A549 (cell line): ENCODE measurements around the gene RIN2. TPM values are rescaled to one million over a fixed set of nuclear protein-coding genes. Genes with fewer than 3 reads are reported as not detected.

Source experiments
- ATAC-seq, 2 experiments: fragments of 200-7000 bp in 1 of 2; fragments of >200 bp in 1 of 2; cut with Nextera tagmentation in 1 of 2; cut with Tn5 transposase in 1 of 2; 3 replicates each; pipeline versions ENCODE4 v1.8.0 to v1.9.1; 2018 to 2020; ENCODE audit warnings: mild to moderate bottlenecking in 1 of 2, moderate library complexity in 1 of 2
- CTCF ChIA-PET: fragments of 300-600 bp; sonication (Branson Sonifier 250); formaldehyde crosslinking; extraction: SDS; loops from one replicate; lab custom pipeline; 2021; ENCODE audit warnings: antibody characterized with exemption, inconsistent platforms; lab: Yijun Ruan, JAX
- POLR2A ChIA-PET: fragments of 350-600 bp; formaldehyde crosslinking; extraction: SDS; loops from one replicate; lab custom pipeline; 2021; ENCODE audit warnings: antibody characterized with exemption, inconsistent platforms; lab: Yijun Ruan, JAX
- DNase-seq, 2 experiments: peaks; one replicate each; pipeline versions ENCODE4 v3.0.0 to v3.0.0-alpha.2; 2011 to 2016; ENCODE audit warnings: low read depth in 1 of 2, low spot score in 1 of 2
- FAIRE-seq: peaks from 2 replicates; lab custom pipeline; 2011; peaks lifted over from hg19 to GRCh38; lab: Jason Lieb, UNC
- H3K27ac ChIP-seq, 2 experiments: fragments of >200 bp; sonication (Bioruptor Twin); formaldehyde crosslinking; 3 replicates each; pipeline ENCODE4 v1.5.1; 2016 to 2017
- H3K4me1 ChIP-seq: fragments of >200 bp; sonication (Bioruptor Twin); formaldehyde crosslinking; 3 replicates; pipeline ENCODE4 v1.6.1; 2016
- H3K4me2 ChIP-seq: fragments of >200 bp; sonication (Bioruptor Twin); formaldehyde crosslinking; 3 replicates; pipeline ENCODE4 v1.6.1; 2016
- H3K4me3 ChIP-seq: fragments of >200 bp; sonication (Bioruptor Twin); formaldehyde crosslinking; 3 replicates; pipeline ENCODE4 v1.5.1; 2016
- H3K9me3 ChIP-seq: fragments of >200 bp; sonication (Bioruptor Twin); formaldehyde crosslinking; 3 replicates; pipeline ENCODE4 v1.6.1; 2016
- CBX2 ChIP-seq: fragments of 200-600 bp; sonication (generic); IDR thresholded peaks from 2 replicates; pipeline ENCODE4 v1.6.1; 2016; ENCODE audit warnings: low read depth, mild to moderate bottlenecking, borderline replicate concordance
- CHD2 ChIP-seq: fragments of 150-350 bp; IDR thresholded peaks from 2 replicates; pipeline ENCODE4 v1.6.1; 2014; ENCODE audit warnings: low read length; ENCODE audit not compliant: partially characterized antibody
- CHD4 ChIP-seq: fragments of 200-600 bp; sonication (generic); IDR thresholded peaks from 2 replicates; pipeline ENCODE4 v1.6.1; 2016; ENCODE audit warnings: antibody characterized with exemption, mild to moderate bottlenecking, borderline replicate concordance
- EHF ChIP-seq: fragments of 250-450 bp; sonication (Bioruptor Pico); IDR thresholded peaks from 2 replicates; pipeline ENCODE4 v1.5.0; 2020; ENCODE audit warnings: mild to moderate bottlenecking
- EHMT2 ChIP-seq: fragments of 200-600 bp; sonication (generic); IDR thresholded peaks from 2 replicates; pipeline ENCODE4 v1.6.1; 2016; ENCODE audit warnings: antibody characterized with exemption, low read depth, mild to moderate bottlenecking, moderate library complexity
- ESRRA ChIP-seq: fragments of 150-350 bp; IDR thresholded peaks from 2 replicates; pipeline ENCODE4 v1.6.1; 2014; ENCODE audit warnings: mild to moderate bottlenecking, low read length, borderline replicate concordance
- FOSB ChIP-seq: fragments of 250-450 bp; sonication (Bioruptor Pico); IDR thresholded peaks from 2 replicates; pipeline ENCODE4 v1.5.0; 2020; ENCODE audit warnings: mild to moderate bottlenecking, moderate library complexity
- FOSL2 ChIP-seq, 2 experiments: fragments of 450-650 bp in 1 of 2; fragments of >200 bp in 1 of 2; sonication (Bioruptor Twin) in 1 of 2; formaldehyde crosslinking; IDR thresholded peaks; 2 replicates each; pipeline versions ENCODE4 v1.5.0 to v1.6.1; 2016 to 2020; ENCODE audit warnings: mild to moderate bottlenecking in 1 of 2, moderate library complexity in 1 of 2
- FOXS1 ChIP-seq: fragments of 250-450 bp; sonication (Bioruptor Pico); IDR thresholded peaks from 2 replicates; pipeline ENCODE4 v1.5.0; 2020; ENCODE audit warnings: mild to moderate bottlenecking, moderate library complexity
- GATA3 ChIP-seq: IDR thresholded peaks from 2 replicates; pipeline ENCODE4 v1.6.1; 2012; ENCODE audit warnings: borderline replicate concordance
- HOXB13 ChIP-seq: fragments of 250-450 bp; sonication (Bioruptor Pico); IDR thresholded peaks from 2 replicates; pipeline ENCODE4 v1.5.0; 2020; ENCODE audit warnings: low read depth, mild to moderate bottlenecking, moderate library complexity
- JUN ChIP-seq, 2 experiments: fragments of >200 bp; sonication (Bioruptor Twin); formaldehyde crosslinking; IDR thresholded peaks; 2 replicates in 1 of 2; 3 replicates in 1 of 2; pipeline ENCODE4 v1.6.1; 2016 to 2017
- JUNB ChIP-seq: fragments of >200 bp; sonication (Bioruptor Twin); formaldehyde crosslinking; IDR thresholded peaks from 2 replicates; pipeline ENCODE4 v1.6.1; 2016
- MYC ChIP-seq: IDR thresholded peaks from 2 replicates; pipeline ENCODE4 v1.6.1; 2012; ENCODE audit warnings: mild to moderate bottlenecking, inconsistent platforms, low read length, improper control_type of control experiment, borderline replicate concordance
- NR3C1 ChIP-seq: fragments of >200 bp; sonication (Bioruptor Twin); formaldehyde crosslinking; IDR thresholded peaks from 3 replicates; pipeline ENCODE4 v1.6.1; 2017
- RAD21 ChIP-seq, 2 experiments: fragments of >200 bp in 1 of 2; sonication (Bioruptor Twin) in 1 of 2; formaldehyde crosslinking in 1 of 2; IDR thresholded peaks in 1 of 2; conservative IDR thresholded peaks in 1 of 2; 2 replicates in 1 of 2; 3 replicates in 1 of 2; pipeline ENCODE4 v1.6.1; 2012 to 2018; ENCODE audit warnings: inconsistent platforms in 1 of 2
- RCOR1 ChIP-seq: fragments of 150-350 bp; IDR thresholded peaks from 2 replicates; pipeline ENCODE4 v1.6.1; 2014; ENCODE audit warnings: antibody characterized with exemption, low read length, low read depth
- RNF2 ChIP-seq: fragments of 200-600 bp; sonication (generic); IDR thresholded peaks from 2 replicates; pipeline ENCODE4 v1.6.1; 2016; ENCODE audit warnings: low read depth, mild to moderate bottlenecking, antibody characterized with exemption, moderate library complexity, borderline replicate concordance
- TFCP2L1 ChIP-seq: fragments of 250-450 bp; sonication (Bioruptor Pico); IDR thresholded peaks from 2 replicates; pipeline ENCODE4 v1.5.0; 2021; ENCODE audit warnings: mild to moderate bottlenecking
- TP53 ChIP-seq: fragments of 250-450 bp; sonication (Bioruptor Pico); IDR thresholded peaks from 2 replicates; pipeline ENCODE4 v1.5.0; 2021; ENCODE audit warnings: mild to moderate bottlenecking, moderate library complexity
- ZFP36 ChIP-seq: fragments of 450-650 bp; IDR thresholded peaks from 2 replicates; pipeline ENCODE4 v1.6.1; 2014; ENCODE audit warnings: borderline replicate concordance; ENCODE audit not compliant: partially characterized antibody
- ZNF302 ChIP-seq: fragments of 250-450 bp; sonication (Bioruptor Pico); IDR thresholded peaks from 2 replicates; pipeline ENCODE4 v1.9.0; 2021; ENCODE audit warnings: inconsistent platforms, mild to moderate bottlenecking, moderate library complexity
- WGBS: methylation state at CpG from one replicate; pipeline ENCODE4 v1.1.6; 2017; ENCODE audit errors: missing lambda C conversion rate; 5-methylcytosine and 5-hydroxymethylcytosine counted together
- polyA plus RNA-seq, 4 experiments: library from polyadenylated mRNA; depleted of rRNA in 3 of 4; stranded (reverse); fragments of >200 nt; fragmentation: RNase III in 1 of 4; extraction: RNeasy Plus Mini Kit Qiagen cat#74134 plus additional on column Dnase treatment in 1 of 4; gene quantifications; 2 replicates in 3 of 4; 3 replicates in 1 of 4; pipeline ENCODE4 v1.2.3, GENCODE V29; 2011 to 2017
- TF ChIP-seq, protein P1 (sequence below): IDR thresholded peaks from 2 replicates; pipeline ENCODE4 v1.6.1; 2012; ENCODE audit warnings: low read depth, borderline replicate concordance
- TF ChIP-seq, protein P2 (sequence below): IDR thresholded peaks from 2 replicates; pipeline ENCODE4 v1.6.1; 2012
- TF ChIP-seq, protein P3 (sequence below): fragments of 450-650 bp; IDR thresholded peaks from 2 replicates; pipeline ENCODE4 v1.6.1; 2014; ENCODE audit warnings: antibody characterized with exemption

Gene RIN2
- polyA plus RNA-seq, 2 of the 4 experiments (the other 2 are of a cell fraction): 22.4 to 34.7 TPM

DNA sequence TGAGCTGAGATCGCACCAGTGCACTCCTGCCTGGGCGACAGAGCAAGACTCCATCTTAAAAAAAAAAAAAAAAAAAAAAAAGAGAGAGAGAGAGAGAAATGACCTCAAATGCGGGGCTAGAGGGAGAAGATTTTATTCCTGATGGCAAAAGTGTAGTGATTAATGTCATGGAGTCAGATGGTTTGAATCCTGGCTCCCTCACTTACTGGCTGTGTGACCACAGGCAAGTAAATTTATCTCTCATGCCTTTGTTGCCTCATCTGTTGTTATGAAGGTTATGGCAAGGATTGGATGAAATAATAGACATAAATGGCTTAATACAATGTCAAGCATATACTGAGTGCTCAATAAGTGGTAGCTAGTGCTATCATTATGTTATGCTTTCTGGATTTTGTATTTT lies 29.3 kb downstream of the RIN2 start:
- Histone ChIP-seq H3K27ac (no peak overlapping the region), H3K4me3 (no peak overlapping the region), H3K9me3 (peaks cover 18% of the 10 kb centered on the region), H3K4me2 (no peak overlapping the region), H3K4me1 (peaks cover 35% of the 10 kb centered on the region)
- TF ChIP-seq FOSL2 (IDR thresholded peaks at IDR 0.05) (no peak), FOSL2 (CRISPR knock-in tag; IDR thresholded peaks at IDR 0.05) (no peak), ZFP36 (no peak), RCOR1 (no peak), RNF2 (no peak), TP53 (CRISPR knock-in tag) (no peak), NR3C1 (no peak), CHD2 (no peak), EHF (CRISPR knock-in tag) (no peak), ZNF302 (CRISPR knock-in tag) (no peak), ESRRA (no peak), GATA3 (no peak), MYC (no peak)
- TF ChIP-seq, protein P1, sequence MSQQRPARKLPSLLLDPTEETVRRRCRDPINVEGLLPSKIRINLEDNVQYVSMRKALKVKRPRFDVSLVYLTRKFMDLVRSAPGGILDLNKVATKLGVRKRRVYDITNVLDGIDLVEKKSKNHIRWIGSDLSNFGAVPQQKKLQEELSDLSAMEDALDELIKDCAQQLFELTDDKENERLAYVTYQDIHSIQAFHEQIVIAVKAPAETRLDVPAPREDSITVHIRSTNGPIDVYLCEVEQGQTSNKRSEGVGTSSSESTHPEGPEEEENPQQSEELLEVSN: no peak
- ATAC-seq (no peak), FAIRE-seq (no peak), DNase-seq (no peak)
- WGBS: 96% methylated on average over 3 of the region's 3 CpGs
- ChIA-PET POLR2A (interaction anchor here (2.6 to 4.9 kb wide), 2 partner anchors 98 to 189 kb away, joined by 21 to 23 read pairs; no protein-coding TSS in a partner anchor), CTCF (interaction anchor here (1.1 to 6.8 kb wide), 15 partner anchors 10 to 229 kb away, joined by 3 to 130 read pairs (median 20); no protein-coding TSS in a partner anchor)

DNA sequence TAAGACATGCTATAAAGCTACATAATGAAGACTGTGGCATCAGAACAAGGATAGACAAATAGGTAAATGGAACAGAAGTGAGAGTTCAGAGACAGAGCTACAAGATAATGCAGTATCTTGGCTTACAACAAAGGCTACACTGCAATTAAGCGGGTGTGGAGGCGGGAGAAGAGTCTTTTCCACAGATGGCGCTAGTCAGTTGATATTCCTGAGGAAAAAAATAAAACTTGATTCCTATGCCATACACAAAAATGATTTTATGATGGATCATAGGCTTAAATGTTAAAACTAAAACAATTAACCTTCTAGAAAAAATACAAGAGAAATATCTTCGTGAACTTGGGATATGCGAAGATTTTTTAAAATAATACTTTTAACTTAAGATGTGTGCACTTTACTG lies 31.0 kb downstream of the RIN2 start:
- CTCF ChIA-PET: interaction anchor here (0.9 to 6.3 kb wide), 8 partner anchors 8 to 206 kb away, joined by 3 to 59 read pairs (median 3); no protein-coding TSS in a partner anchor
- no peak for ATAC-seq

DNA sequence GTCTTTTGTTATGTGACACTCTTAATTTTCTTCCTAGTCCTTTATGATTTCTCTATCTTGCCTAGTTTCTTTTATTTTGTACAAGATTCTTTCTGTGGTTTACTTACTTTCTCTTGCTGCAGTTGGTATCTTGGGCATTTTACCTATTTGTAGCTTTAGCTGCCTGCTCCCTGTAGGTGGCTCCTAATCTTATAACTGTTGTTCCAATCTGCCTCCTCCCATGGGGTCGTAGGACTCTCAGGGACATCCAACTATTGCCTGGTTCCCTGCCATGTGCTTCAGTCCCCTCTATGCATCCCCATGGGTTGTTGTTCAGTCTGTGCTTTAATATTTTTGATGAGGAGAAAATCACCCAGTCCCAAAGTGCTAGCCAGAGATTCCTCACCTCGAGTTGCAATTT lies 31.4 kb downstream of the RIN2 start:
- TF ChIP-seq HOXB13 (CRISPR knock-in tag): no peak
- no peak for TF ChIP-seq TP53 (CRISPR knock-in tag)
- peak in 1 of 2 experiments; percentile 38; a peak in 1 of 5 replicates for TF ChIP-seq RAD21 (conservative IDR thresholded peaks at IDR 0.05 in 1 of 2, IDR thresholded peaks at IDR 0.05 in 1 of 2)
- TF ChIP-seq, protein P2, sequence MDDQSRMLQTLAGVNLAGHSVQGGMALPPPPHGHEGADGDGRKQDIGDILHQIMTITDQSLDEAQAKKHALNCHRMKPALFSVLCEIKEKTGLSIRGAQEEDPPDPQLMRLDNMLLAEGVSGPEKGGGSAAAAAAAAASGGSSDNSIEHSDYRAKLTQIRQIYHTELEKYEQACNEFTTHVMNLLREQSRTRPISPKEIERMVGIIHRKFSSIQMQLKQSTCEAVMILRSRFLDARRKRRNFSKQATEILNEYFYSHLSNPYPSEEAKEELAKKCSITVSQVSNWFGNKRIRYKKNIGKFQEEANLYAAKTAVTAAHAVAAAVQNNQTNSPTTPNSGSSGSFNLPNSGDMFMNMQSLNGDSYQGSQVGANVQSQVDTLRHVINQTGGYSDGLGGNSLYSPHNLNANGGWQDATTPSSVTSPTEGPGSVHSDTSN: no peak
- FAIRE-seq (no peak), ATAC-seq (no peak), DNase-seq (peak in 1 of 2 experiments; percentile 40)
- 0 out of 6 replicates have a peak overlapping the region, but pooled peaks of 1 of the 2 experiments have one; percentile 27 for H3K27ac ChIP-seq
- WGBS: 59% methylated on average over 2 of the region's 2 CpGs
- H3K9me3 ChIP-seq: peaks cover 18% of the 10 kb centered on the region
- peaks cover 21% of the 10 kb centered on the region for H3K4me1 ChIP-seq
- no peak overlapping the region for H3K4me3 ChIP-seq
- no peak overlapping the region for H3K4me2 ChIP-seq
- ChIA-PET POLR2A (no interaction called here), CTCF (interaction anchor here (0.9 to 6.3 kb wide), 11 partner anchors 11 to 205 kb away, joined by 3 to 59 read pairs (median 3); no protein-coding TSS in a partner anchor)

More for the DNA sequence above, 31.0 kb downstream of the RIN2 start:
- POLR2A ChIA-PET: no interaction called here
- Histone ChIP-seq H3K27ac (no peak overlapping the region), H3K9me3 (peaks cover 18% of the 10 kb centered on the region), H3K4me2 (no peak overlapping the region), H3K4me3 (no peak overlapping the region), H3K4me1 (peaks cover 26% of the 10 kb centered on the region)
- FAIRE-seq (no peak), DNase-seq (peak in 1 of 2 experiments; percentile 42)
- WGBS: 94% methylated on average over 5 of the region's 5 CpGs
- TF ChIP-seq CHD2 (no peak), RAD21 (conservative IDR thresholded peaks at IDR 0.05 in 1 of 2, IDR thresholded peaks at IDR 0.05 in 1 of 2) (peak in 1 of 2 experiments; percentile 36; a peak in 2 of 5 replicates)

DNA sequence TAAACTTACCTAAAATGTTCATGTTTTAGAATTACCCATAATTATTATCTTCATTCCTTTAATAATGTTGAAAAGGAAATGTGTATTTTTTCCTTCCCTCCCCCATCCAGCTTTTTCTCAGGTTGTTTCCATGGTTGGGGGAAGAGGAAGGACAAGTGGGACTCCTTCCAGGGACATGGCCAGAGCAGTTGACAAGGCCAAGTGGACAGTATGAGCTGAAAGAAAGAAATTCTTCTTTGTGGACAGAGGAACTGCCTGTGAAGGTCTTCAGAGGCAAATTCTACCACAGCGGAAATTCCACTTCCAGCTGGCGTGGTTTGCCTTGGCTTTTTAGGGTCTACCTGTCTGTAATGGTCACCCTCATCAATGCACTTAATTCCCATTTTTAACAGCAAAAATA lies 33.8 kb downstream of the RIN2 start:
- Histone ChIP-seq H3K9me3 (peaks cover 18% of the 10 kb centered on the region), H3K4me3 (no peak overlapping the region), H3K27ac (no peak overlapping the region), H3K4me2 (no peak overlapping the region), H3K4me1 (no peaks in the 10 kb centered on the region)
- no peak for FAIRE-seq
- CTCF ChIA-PET: interaction anchor here (1.3 to 2.5 kb wide), 3 partner anchors 9 to 95 kb away, joined by 4 to 17 read pairs (median 10); no protein-coding TSS in a partner anchor
- ATAC-seq: no peak
- 98% methylated on average over 2 of the region's 2 CpGs for WGBS
- no peak for DNase-seq
- POLR2A ChIA-PET: no interaction called here
- no peak for TF ChIP-seq FOSB (CRISPR knock-in tag)
- no peak for TF ChIP-seq TFCP2L1
- TF ChIP-seq FOSL2 (IDR thresholded peaks at IDR 0.05): no peak
- no peak for TF ChIP-seq FOSL2 (CRISPR knock-in tag; IDR thresholded peaks at IDR 0.05)
- no peak for TF ChIP-seq ESRRA
- TF ChIP-seq JUN (IDR thresholded peaks at IDR 0.05): no peak
- TF ChIP-seq CBX2: no peak
- TF ChIP-seq CHD4: no peak
- TF ChIP-seq FOXS1 (CRISPR knock-in tag): no peak
- no peak for TF ChIP-seq ZFP36
- no peak for TF ChIP-seq EHMT2
- TF ChIP-seq JUNB: no peak
- TF ChIP-seq, protein P3, sequence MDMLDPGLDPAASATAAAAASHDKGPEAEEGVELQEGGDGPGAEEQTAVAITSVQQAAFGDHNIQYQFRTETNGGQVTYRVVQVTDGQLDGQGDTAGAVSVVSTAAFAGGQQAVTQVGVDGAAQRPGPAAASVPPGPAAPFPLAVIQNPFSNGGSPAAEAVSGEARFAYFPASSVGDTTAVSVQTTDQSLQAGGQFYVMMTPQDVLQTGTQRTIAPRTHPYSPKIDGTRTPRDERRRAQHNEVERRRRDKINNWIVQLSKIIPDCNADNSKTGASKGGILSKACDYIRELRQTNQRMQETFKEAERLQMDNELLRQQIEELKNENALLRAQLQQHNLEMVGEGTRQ: no peak
